IgD-negative memory B cell (primary cell): ENCODE measurements around the gene TOB2. TPM values are rescaled to one million over a fixed set of nuclear protein-coding genes. Genes with fewer than 3 reads are reported as not detected.
"Not testable (repeated sequence)": the region's sequence is repeated elsewhere in the genome, so short reads cannot be mapped to it uniquely, and the experiment has no call there.

Experiments
- H3K27ac Mint-ChIP-seq, 3 donors: one replicate each; pipeline ENCODE4 v1.8.0; 2020 to 2022; ENCODE audit warnings: mild to moderate bottlenecking in 3 of 3, mixed read lengths in 3 of 3, moderate library complexity in 1 of 3
- H3K27me3 Mint-ChIP-seq: one replicate; pipeline ENCODE4 v1.8.0; 2021; ENCODE audit warnings: mixed read lengths
- H3K36me3 Mint-ChIP-seq: one replicate; pipeline ENCODE4 v1.8.0; 2020; ENCODE audit warnings: mild to moderate bottlenecking, mixed read lengths
- H3K4me1 Mint-ChIP-seq, 3 donors: one replicate each; pipeline ENCODE4 v1.8.0; 2020 to 2022; ENCODE audit warnings: mixed read lengths in 3 of 3, mild to moderate bottlenecking in 1 of 3
- H3K4me3 Mint-ChIP-seq, 4 donors: one replicate each; pipeline ENCODE4 v1.8.0; 2020 to 2022; ENCODE audit warnings: mild to moderate bottlenecking in 4 of 4, mixed read lengths in 4 of 4, moderate library complexity in 3 of 4
- H3K9me3 Mint-ChIP-seq, 3 donors: one replicate each; pipeline ENCODE4 v1.8.0; 2020 to 2021; ENCODE audit warnings: mixed read lengths in 3 of 3, mild to moderate bottlenecking in 1 of 3
- polyA plus RNA-seq: library from polyadenylated mRNA; unstranded; fragments of 300-500 nt; fragmentation: Illumina TruSeq; gene quantifications from one replicate; pipeline ENCODE4 v1.2.3, GENCODE V29; 2021

TOB2 gene
- polyA plus RNA-seq, 1 donor from 2014 or later = 52.2 TPM

DNA sequence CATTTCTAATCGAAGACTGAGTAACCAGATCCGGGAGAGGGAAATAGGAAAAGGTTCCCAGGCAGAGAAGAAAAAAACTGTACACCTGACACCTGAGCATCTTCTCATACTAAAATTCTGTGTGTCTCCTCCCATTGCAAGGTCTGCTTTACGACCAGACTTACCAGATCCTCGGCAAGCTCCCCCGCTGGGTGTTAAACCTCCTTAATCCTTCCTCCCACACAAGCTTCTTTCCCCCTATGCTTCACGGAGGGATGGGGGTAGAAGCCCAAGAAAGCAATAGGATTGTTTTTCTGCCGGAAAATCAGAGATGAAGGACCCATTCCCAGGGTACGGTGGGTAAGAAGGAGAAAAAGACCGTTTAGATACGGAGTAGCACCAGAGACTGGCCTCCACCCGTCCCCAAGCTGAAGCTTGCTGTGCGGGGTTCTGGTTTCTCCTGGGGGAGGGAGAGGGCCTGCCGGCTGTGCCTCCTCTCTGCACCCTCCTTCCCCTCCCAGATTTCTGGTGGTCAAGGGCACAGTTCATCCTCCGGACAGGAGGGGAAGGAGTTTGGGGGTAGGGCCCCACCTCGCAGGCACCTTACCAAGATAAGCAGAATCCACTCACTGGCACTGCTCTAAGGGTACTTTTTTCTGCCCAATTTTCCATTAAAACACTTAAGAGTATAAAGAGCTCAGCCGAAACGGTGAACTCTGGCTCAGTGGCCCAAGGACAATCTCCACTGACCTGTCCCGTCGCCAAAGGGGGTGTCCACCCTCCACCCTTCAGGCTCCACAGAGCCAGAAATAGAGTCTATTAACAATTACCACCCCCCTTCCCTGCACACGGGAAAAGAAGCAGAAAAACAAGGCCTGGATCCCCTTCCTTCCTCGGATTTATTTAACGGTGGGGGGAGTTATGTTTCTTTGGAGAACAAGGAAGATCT is 1.2 kb downstream of the TOB2 start:
- Mint-ChIP-seq H3K4me3 (peak overlapping the region; percentile 80 to 97 (median 95)), H3K4me1 (peaks cover 28 to 34% (median 30%) of the 10 kb centered on the region in 3 donors), H3K9me3 (peaks cover 0 to 2% (median 0%) of the 10 kb centered on the region in 3 donors), H3K36me3 (peaks cover 5% of the 10 kb centered on the region), H3K27me3 (peaks cover 1% of the 10 kb centered on the region), H3K27ac (peak overlapping the region; percentile 91 to 99 (median 99))

DNA sequence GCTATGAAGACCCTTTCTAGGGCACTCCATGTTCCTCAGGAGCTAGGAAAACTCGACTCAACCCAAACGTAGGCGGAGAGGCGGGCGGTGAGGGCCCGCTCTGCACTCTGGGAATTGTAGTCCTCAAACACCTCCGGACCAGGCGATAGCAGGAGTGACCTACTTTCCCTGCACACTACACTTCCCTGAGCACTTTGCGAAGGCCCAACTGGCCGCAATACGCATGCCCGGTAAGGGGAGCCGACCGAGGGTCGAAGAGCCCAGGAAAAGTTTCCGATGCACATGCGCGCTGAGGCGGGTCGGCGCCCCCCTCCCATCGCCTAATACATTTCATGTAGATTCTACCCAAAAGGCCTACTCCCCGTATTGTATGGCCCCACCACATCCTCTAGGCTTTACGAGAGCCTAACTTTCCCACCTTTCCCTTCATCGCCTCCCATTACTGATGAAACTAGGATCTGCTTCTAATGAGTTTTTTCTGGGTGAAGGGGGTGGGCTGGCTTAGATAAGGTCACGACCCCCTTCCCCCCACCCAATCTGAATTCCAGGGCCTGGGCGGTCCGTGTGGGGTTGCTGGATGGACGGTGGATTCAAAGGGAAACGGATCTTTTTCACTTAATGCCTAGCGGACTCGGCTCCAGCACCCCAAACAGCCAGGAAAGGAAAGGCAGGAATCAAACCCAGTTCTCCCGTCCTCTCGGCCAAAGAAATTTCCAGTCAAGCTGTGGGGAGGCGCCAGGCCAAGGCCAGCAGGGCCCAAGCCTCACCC is 2.1 kb downstream of the TOB2 start:
- H3K27ac Mint-ChIP-seq = peak overlapping the region; percentile 91 to 99 (median 99)
- H3K36me3 Mint-ChIP-seq = peaks cover 5% of the 10 kb centered on the region
- H3K4me1 Mint-ChIP-seq = peaks cover 30 to 34% (median 30%) of the 10 kb centered on the region in 3 donors
- peak overlapping the region; percentile 80 to 97 (median 95) for H3K4me3 Mint-ChIP-seq
- H3K27me3 Mint-ChIP-seq = peaks cover 1% of the 10 kb centered on the region
- H3K9me3 Mint-ChIP-seq = peaks cover 0 to 2% (median 0%) of the 10 kb centered on the region in 3 donors

DNA sequence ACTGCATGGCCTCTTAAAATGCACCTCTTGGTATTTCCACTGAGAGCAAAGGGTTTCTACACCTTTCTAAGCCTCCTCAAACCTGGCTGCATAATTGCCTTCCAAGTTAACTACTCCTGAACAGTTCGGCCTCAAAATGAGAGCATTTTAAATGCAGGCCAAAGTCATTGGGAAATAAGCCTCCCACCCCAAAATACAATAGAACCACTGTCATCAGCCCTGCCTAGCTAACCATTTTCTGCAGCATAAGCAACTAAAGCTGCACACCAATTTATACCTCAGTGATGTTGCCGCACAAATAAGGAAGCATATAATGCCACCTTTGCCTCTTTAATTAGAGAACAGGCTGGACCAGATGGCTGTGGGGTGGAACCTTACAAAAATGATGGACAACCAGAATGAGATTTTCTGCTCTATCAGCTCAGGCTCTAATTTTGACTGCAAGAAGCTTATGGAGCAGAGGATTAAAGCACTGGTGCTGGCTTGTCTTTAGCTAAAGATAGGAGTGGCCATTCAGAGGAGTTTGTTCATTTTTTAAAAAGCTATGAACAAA is 4.3 kb downstream of the TOB2 start:
- Mint-ChIP-seq H3K27ac (peak overlapping the region in 1 of 3 donors; percentile 74), H3K36me3 (peaks cover 5% of the 10 kb centered on the region), H3K4me1 (peaks cover 23 to 27% (median 26%) of the 10 kb centered on the region in 3 donors), H3K9me3 (peaks cover 0 to 2% (median 0%) of the 10 kb centered on the region in 3 donors), H3K4me3 (peak overlapping the region in 3 of 4 donors; percentile 39 to 90 (median 54)), H3K27me3 (peaks cover 1% of the 10 kb centered on the region)

DNA sequence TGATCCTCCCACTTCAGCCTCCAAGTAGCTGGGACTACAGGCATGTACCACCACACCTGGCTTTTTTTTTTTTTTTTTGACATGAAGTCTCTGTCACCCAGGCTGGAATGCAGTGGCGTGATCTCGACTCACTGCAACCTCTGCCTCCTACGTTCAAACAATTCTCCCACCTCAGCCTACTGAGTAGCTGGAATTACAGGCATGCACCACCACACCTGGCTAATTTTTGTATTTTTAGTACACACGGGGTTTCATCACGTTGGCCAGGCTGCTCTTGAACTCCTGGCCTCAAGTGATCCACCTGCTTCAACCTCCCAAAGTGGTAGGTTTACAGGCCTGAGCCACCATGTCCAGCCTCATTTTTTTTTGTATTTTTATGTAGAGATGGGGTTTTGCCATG is 6.1 kb downstream of the TOB2 start:
- not testable (repeated sequence) for H3K9me3 Mint-ChIP-seq, H3K27me3 Mint-ChIP-seq, H3K36me3 Mint-ChIP-seq
- H3K4me1 Mint-ChIP-seq = peaks cover 24 to 29% (median 24%) of the 10 kb centered on the region in 3 donors
- peak overlapping the region in 1 of 4 donors; percentile 28 for H3K4me3 Mint-ChIP-seq
- peak overlapping the region in 1 of 3 donors; percentile 23 for H3K27ac Mint-ChIP-seq

DNA sequence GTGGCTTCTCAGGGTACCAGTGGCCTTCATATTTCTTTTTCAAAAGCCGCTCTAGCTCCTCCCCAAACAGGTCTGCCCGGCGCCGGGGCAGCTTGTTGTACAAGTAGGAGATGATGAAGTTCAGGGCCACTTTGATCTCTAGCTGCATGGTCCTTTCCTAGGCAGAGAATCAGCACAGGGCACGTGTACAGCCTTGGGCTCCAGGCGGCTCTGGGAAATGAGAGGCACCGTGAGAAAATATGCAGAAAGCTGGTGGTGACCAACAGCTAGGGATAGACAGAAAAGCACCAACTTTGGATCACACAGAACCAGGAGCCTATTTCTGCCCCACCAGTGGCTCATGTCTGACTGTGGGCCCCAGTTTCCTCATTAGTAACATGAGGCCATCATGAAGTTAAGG is 9.4 kb downstream of the TOB2 start:
- peak overlapping the region in 1 of 3 donors; percentile 9 for H3K27ac Mint-ChIP-seq
- H3K36me3 Mint-ChIP-seq = no peaks in the 10 kb centered on the region
- H3K4me3 Mint-ChIP-seq = peak overlapping the region in 1 of 4 donors; percentile 32
- H3K4me1 Mint-ChIP-seq = peaks cover 3 to 18% (median 11%) of the 10 kb centered on the region in 3 donors
- no peaks in the 10 kb centered on the region for H3K9me3 Mint-ChIP-seq
- H3K27me3 Mint-ChIP-seq = no peaks in the 10 kb centered on the region

DNA sequence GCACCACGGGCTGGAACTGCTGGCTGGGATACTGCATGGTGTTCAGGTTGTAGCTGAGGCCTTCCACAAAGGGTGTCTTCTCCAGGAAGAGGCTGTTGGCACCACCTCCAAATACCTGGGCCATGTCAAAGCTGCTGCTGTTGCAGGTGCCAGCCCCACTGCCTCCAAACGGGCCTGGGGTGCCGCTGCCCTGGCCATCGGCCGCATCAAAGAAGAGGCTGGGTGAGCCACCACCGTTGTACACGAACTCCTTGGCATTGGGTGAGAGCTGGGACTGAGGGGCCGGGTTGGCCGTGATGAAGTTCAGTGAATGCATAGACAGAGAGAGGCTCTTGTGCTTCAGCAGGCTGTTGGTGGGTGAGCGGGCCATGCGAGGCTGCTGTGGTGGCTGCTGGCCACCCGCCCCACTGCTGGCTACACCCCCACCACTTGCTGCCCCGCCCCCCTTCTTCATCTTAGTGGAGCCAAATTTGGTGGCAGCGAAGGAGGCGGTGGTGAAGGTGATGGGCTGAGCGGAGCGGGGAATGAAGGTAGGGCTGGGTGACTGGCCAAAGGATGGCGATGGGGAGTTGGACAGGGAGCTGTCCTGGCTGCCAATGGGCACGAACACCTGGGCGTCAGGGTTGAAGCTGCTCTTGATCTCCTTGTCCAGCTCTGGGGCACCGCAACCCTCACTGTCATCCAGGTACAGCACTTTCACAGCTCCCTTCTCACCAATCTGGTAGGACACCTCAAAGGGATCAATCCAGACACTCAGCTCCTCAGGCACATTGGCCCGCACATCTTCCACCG is 10.1 kb downstream of the TOB2 start:
- Mint-ChIP-seq H3K27me3 (no peaks in the 10 kb centered on the region), H3K4me3 (peak overlapping the region in 1 of 4 donors; percentile 58), H3K36me3 (no peaks in the 10 kb centered on the region), H3K4me1 (peaks cover 0 to 19% (median 10%) of the 10 kb centered on the region in 3 donors), H3K27ac (peak overlapping the region in 1 of 3 donors; percentile 77), H3K9me3 (no peaks in the 10 kb centered on the region)

DNA sequence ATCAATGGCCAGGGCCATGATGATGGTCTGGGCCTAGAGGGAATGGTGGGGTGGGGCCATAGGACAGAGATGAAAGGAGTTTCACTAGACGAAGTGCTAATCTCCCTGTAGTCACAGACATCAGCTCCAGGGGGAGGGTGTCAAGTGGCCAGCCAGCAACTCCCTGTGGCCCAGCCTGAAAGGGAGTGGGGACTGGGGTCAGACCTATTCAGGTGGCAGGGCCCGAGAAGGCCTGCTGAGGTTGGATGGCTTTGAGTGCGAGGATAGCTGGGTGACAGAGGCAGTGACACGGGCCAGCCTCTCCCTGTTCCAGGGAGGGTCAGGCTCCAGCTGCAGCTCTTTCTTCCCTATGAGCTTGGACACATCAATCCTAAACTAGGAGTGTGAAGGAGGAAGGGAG is 11.0 kb downstream of the TOB2 start:
- peak overlapping the region in 2 of 4 donors; percentile 12 to 35 for H3K4me3 Mint-ChIP-seq
- H3K36me3 Mint-ChIP-seq = no peaks in the 10 kb centered on the region
- H3K27ac Mint-ChIP-seq = peak overlapping the region in 2 of 3 donors; percentile 47 to 73
- H3K9me3 Mint-ChIP-seq = no peaks in the 10 kb centered on the region
- H3K27me3 Mint-ChIP-seq = no peaks in the 10 kb centered on the region
- peaks cover 0 to 20% (median 9%) of the 10 kb centered on the region in 3 donors for H3K4me1 Mint-ChIP-seq

DNA sequence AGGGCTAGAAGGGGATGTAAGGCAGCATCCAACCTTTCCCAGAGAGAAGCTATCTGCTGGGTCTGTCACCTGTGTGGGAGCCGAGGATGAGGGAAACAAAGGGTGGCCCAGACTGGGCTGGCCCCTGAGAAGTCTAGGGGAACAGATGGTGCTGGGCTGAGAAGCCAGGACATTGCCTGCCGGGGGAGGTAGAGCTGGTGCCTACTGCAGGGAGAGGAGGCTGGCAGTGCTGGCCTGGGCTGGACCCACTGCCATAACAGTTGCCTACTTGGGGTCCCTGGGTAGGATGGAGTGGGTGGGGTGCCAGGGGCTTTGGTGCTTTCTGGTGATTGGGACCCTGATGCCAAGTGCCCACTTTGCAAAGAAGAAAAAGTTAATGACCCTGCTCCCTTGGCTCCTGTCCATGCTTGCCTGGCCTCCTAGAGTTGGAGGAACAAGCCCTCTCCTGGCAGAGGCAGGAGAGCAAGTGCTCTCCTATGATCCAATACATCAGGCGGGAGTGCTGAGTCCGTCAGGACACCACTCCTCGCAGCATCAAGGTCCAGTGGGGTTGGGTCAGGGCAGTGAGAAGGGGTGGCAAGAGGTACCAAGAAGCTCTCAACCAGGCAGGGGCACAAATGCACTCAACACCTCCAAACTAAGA is 12.1 kb downstream of the TOB2 start:
- peak overlapping the region in 2 of 3 donors; percentile 10 to 19 for H3K27ac Mint-ChIP-seq
- not testable (repeated sequence) for H3K9me3 Mint-ChIP-seq, H3K36me3 Mint-ChIP-seq, H3K4me3 Mint-ChIP-seq, H3K27me3 Mint-ChIP-seq
- H3K4me1 Mint-ChIP-seq = peaks cover 0 to 18% (median 8%) of the 10 kb centered on the region in 3 donors

DNA sequence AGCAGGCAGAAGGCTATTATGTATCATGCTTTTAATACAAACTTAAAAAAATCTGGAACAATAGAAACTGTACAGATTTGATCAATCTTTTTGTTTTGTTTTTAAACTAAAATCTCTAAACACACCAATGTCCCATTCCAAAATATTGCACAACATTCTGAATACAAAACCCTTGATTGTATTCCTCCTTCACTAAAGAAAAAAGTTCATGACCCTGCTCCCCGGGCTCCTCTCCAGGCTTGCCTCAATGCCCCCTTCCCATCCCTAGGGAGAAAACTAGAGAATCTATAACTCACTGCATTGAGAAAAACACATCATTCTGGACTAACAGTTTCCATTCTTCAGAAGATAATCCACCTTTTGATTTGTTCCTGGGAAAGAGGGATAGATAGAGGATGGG is 13.1 kb downstream of the TOB2 start:
- peaks cover 0 to 12% (median 6%) of the 10 kb centered on the region in 3 donors for H3K4me1 Mint-ChIP-seq
- H3K27ac Mint-ChIP-seq, H3K4me3 Mint-ChIP-seq, H3K9me3 Mint-ChIP-seq, H3K36me3 Mint-ChIP-seq, H3K27me3 Mint-ChIP-seq: not testable (repeated sequence)

DNA sequence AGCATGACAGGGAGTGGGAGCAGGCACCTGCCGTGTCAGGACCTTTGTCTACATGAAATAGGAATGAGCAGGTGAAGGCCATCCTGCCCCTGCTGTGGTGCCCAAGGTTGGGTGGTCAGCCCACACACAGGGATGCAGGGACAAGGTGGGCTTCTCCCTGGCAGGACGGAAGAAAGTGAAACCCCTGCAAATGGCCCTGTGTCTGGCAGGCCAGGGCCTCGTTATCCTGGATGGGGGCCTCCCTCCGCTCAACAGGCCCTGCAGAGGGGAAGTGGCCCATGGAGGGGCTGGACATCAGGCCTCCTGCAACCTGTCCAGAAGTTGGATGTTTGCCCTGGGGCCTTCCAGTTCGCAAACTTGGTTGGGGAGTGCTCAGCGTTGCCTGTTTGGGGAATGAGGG is 14.9 kb downstream of the TOB2 start:
- Mint-ChIP-seq H3K4me1 (peaks cover 4 to 11% (median 5%) of the 10 kb centered on the region in 3 donors), H3K27ac (peak overlapping the region in 1 of 3 donors; percentile 84), H3K36me3 (peaks cover 3% of the 10 kb centered on the region), H3K4me3 (no peak overlapping the region), H3K27me3 (no peaks in the 10 kb centered on the region), H3K9me3 (no peaks in the 10 kb centered on the region)

DNA sequence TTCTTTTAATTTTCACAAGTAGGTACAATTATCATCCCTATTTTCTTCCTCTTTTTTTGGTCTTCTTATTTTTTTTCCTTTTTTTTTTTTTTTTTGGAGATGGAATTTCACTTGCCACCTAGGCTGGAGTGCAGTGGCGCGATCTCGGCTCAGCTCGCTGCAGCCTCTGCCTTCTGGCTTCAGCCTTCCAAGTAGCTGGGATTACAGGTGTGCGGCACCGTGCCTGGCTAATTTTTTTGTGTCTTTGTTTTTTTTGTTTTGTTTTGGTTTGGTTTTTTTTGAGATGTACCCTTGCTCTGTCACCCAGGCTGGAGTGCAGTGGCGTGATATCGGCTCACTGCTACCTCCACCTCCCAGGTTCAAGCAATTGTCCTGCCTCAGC is 16.7 kb downstream of the TOB2 start:
- Mint-ChIP-seq H3K27me3 (no peaks in the 10 kb centered on the region), H3K27ac (no peak overlapping the region), H3K9me3 (no peaks in the 10 kb centered on the region), H3K4me1 (peaks cover 10 to 18% (median 12%) of the 10 kb centered on the region in 3 donors), H3K4me3 (no peak overlapping the region), H3K36me3 (peaks cover 5% of the 10 kb centered on the region)

DNA sequence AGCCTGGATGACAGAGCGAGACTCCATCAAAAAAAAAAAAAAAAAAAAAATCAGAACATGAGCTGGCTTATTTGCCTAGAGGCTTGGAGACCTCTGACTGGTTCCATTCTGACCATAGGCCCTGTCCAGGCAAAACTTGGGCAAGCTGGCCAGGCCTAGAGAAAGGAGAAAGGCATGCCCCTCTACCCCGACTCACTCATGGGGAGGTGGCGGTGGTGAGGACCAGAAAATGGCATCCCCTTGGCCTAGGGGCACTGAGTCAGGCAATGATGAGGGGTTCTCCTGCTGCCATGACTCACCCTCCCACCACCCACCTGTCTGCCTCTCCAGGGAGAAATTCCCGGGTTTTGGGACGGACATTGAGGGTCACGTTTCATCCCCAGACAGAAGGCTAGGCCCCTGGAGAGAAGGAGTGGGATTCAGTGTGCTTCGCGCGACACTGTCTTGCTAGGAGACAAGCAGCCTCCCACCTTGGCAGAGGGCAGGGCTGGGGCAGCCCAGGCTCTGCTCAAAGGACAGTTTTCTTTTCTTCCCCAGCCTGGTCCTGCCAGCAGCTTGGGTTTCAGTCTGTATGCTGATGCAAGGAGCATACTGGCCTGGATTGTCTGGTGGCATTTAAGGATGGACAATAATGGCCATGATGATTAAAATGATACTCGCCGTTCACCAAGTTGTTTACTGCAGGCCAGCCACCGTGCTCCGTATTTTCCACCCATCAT is 17.2 kb downstream of the TOB2 start:
- Mint-ChIP-seq H3K9me3 (no peaks in the 10 kb centered on the region), H3K4me1 (peaks cover 10 to 18% (median 12%) of the 10 kb centered on the region in 3 donors), H3K36me3 (peaks cover 5% of the 10 kb centered on the region), H3K4me3 (no peak overlapping the region), H3K27ac (peak overlapping the region in 1 of 3 donors; percentile 47), H3K27me3 (no peaks in the 10 kb centered on the region)

DNA sequence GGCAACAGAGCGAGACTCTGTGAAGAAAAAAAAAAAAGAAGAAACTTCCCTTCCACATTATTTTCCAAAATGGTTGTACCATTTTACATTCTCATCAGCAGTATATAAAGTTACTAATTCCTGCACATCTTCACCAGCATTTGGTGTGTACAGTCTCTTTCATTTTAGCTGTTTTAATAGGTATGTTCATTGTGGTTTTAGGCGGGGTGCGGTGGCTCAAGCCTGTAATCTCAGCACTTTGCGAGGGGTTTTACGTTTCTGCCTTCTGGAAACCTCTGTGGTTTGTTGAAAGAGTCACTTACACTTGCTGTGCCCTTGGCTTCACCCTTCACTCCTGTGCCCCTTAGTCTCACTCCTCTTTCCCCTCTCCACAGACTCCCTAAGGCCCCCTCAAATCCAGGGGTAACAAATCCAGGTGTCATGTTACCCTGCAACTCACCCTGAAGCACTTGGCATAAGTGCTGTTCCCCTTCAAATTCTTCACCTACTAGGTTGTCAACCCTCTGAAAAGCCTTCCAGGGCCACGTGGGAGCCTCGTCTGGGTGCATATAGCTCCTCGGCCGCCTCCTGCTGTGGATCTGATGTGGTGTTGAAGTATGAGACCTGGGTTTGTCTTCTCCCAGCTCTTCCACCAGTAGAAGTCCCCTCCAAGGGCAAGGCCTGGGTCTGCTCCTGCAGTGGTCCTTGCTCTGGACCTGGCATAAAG is 20.8 kb downstream of the TOB2 start:
- no peaks in the 10 kb centered on the region for H3K27me3 Mint-ChIP-seq
- no peaks in the 10 kb centered on the region for H3K9me3 Mint-ChIP-seq
- peaks cover 18 to 26% (median 19%) of the 10 kb centered on the region in 3 donors for H3K4me1 Mint-ChIP-seq
- peak overlapping the region; percentile 42 to 84 (median 56) for H3K4me3 Mint-ChIP-seq
- peak overlapping the region; percentile 69 to 95 (median 91) for H3K27ac Mint-ChIP-seq
- H3K36me3 Mint-ChIP-seq = peaks cover 6% of the 10 kb centered on the region
